ENCODE measurements around the gene SDCCAG8. TPM values are rescaled to one million over a fixed set of nuclear protein-coding genes. Genes with fewer than 3 reads are reported as not detected.
A peak's percentile ranks its signal among the peaks of the same experiment; 100 is the strongest.

Gene SDCCAG8
- total RNA-seq, 2 donors from 2014 or later: 41.7 to 55.6 TPM

GRCh38 chr1:243421784-243422183, 165.9 kb downstream of the SDCCAG8 start:
- TF ChIP-seq CTCF (IDR thresholded peaks at IDR 0.05) (no peak), POLR2A (IDR thresholded peaks at IDR 0.05) (no peak), POLR2AphosphoS5 (IDR thresholded peaks at IDR 0.05) (peak; percentile 34)
- peak; percentile 32 for DNase-seq (ENCODE audit: low spot score)
- H3K27ac ChIP-seq: peak overlapping the region in 1 of 2 donors; percentile 1
- no peaks in the 10 kb centered on the region for H3K36me3 ChIP-seq
- WGBS: 11% methylated on average over 6 of the region's 6 CpGs
- H3K9me3 ChIP-seq: no peaks in the 10 kb centered on the region
- H3K4me1 ChIP-seq (replicated peaks): no peaks in the 10 kb centered on the region
- H3K4me3 ChIP-seq: peak overlapping the region in 1 of 2 donors; percentile 14
- H3K27me3 ChIP-seq (replicated peaks; ENCODE audit: insufficient read depth): no peaks in the 10 kb centered on the region
- intact Hi-C loops (cut with DNase I): no loop called here

GRCh38 chr1:243422362-243422761, 166.5 kb downstream of the SDCCAG8 start:
- DNase-seq (ENCODE audit: low spot score): no peak
- Histone ChIP-seq H3K4me3 (no peak overlapping the region), H3K36me3 (no peaks in the 10 kb centered on the region), H3K4me1 (replicated peaks) (no peaks in the 10 kb centered on the region), H3K9me3 (no peaks in the 10 kb centered on the region), H3K27ac (no peak overlapping the region), H3K27me3 (replicated peaks; ENCODE audit: insufficient read depth) (no peaks in the 10 kb centered on the region)
- no peak for TF ChIP-seq POLR2AphosphoS5 (IDR thresholded peaks at IDR 0.05)
- no peak for TF ChIP-seq POLR2A (IDR thresholded peaks at IDR 0.05)
- no peak for TF ChIP-seq CTCF (IDR thresholded peaks at IDR 0.05)
- WGBS: 83% methylated on average over 2 of the region's 2 CpGs
- intact Hi-C loops (cut with DNase I): no loop called here

- TF ChIP-seq POLR2AphosphoS5 (IDR thresholded peaks at IDR 0.05) (no peak), CTCF (IDR thresholded peaks at IDR 0.05) (no peak), POLR2A (IDR thresholded peaks at IDR 0.05) (no peak)
- H3K9me3 ChIP-seq: no peaks in the 10 kb centered on the region
- no peak for DNase-seq (ENCODE audit: low spot score)
- H3K4me3 ChIP-seq: no peak overlapping the region
- no peak overlapping the region for H3K27ac ChIP-seq
- intact Hi-C loops (cut with DNase I): no loop called here
- WGBS: 93% methylated on average over 3 of the region's 3 CpGs
- no peaks in the 10 kb centered on the region for H3K36me3 ChIP-seq
- no peaks in the 10 kb centered on the region for H3K4me1 ChIP-seq (replicated peaks)
- no peaks in the 10 kb centered on the region for H3K27me3 ChIP-seq (replicated peaks; ENCODE audit: insufficient read depth)
Observed at GRCh38 chr1:243428084-243428483, 172.2 kb downstream of the SDCCAG8 start.

- Histone ChIP-seq H3K4me1 (replicated peaks) (no peaks in the 10 kb centered on the region), H3K9me3 (no peaks in the 10 kb centered on the region), H3K36me3 (no peaks in the 10 kb centered on the region), H3K4me3 (no peak overlapping the region), H3K27me3 (replicated peaks; ENCODE audit: insufficient read depth) (no peaks in the 10 kb centered on the region), H3K27ac (no peak overlapping the region)
- TF ChIP-seq POLR2A (IDR thresholded peaks at IDR 0.05) (no peak), POLR2AphosphoS5 (IDR thresholded peaks at IDR 0.05) (no peak), CTCF (IDR thresholded peaks at IDR 0.05) (no peak)
- DNase-seq (ENCODE audit: low spot score): no peak
- intact Hi-C loops (cut with DNase I): no loop called here
- WGBS: 90% methylated on average over 9 of the region's 9 CpGs
Observed at GRCh38 chr1:243428617-243429342, 172.9 kb downstream of the SDCCAG8 start.

- 76% methylated on average over 5 of the region's 5 CpGs for WGBS
- Histone ChIP-seq H3K27me3 (replicated peaks; ENCODE audit: insufficient read depth) (no peaks in the 10 kb centered on the region), H3K9me3 (no peaks in the 10 kb centered on the region), H3K36me3 (no peaks in the 10 kb centered on the region), H3K4me1 (replicated peaks) (no peaks in the 10 kb centered on the region), H3K27ac (no peak overlapping the region), H3K4me3 (no peak overlapping the region)
- no peak for DNase-seq (ENCODE audit: low spot score)
- no peak for TF ChIP-seq POLR2AphosphoS5 (IDR thresholded peaks at IDR 0.05)
- no peak for TF ChIP-seq POLR2A (IDR thresholded peaks at IDR 0.05)
- TF ChIP-seq CTCF (IDR thresholded peaks at IDR 0.05): no peak
- intact Hi-C loops (cut with DNase I): no loop called here
Observed at GRCh38 chr1:243431591-243431990, 175.8 kb downstream of the SDCCAG8 start.
